Activated naive CD8-positive, alpha-beta T cell treated with anti-CD3 and anti-CD28 coated beads, Interleukin-2, amount 10 ng/mL, durations not matched to agents 7 days and 5 days (primary cell): ENCODE data around the gene SERPINB1. TPM values are rescaled to one million over a fixed set of nuclear protein-coding genes. Genes with fewer than 3 reads are reported as not detected.

ENCODE experiments used
- ATAC-seq: fragments of 150-1000 bp; cut with Tn5 transposase; one replicate; pipeline ENCODE4 v1.10.0; 2021; ENCODE audit warnings: low read depth, moderate library complexity
- POLR2A ChIA-PET: fragments of 350-600 bp; sonication (Branson Sonifier 250); formaldehyde crosslinking; loops from one replicate; lab custom pipeline; 2021; ENCODE audit warnings: antibody characterized with exemption; lab: Charles Lee
- DNase-seq: peaks from one replicate; pipeline ENCODE4 v3.0.0; 2021
- H3K27ac Mint-ChIP-seq: one replicate; pipeline ENCODE4 v1.8.0; 2022; ENCODE audit warnings: mild to moderate bottlenecking, mixed read lengths
- H3K27me3 Mint-ChIP-seq: one replicate; pipeline ENCODE4 v1.8.0; 2022; ENCODE audit warnings: mild to moderate bottlenecking, moderate library complexity, mixed read lengths
- H3K36me3 Mint-ChIP-seq: one replicate; pipeline ENCODE4 v1.8.0; 2021; ENCODE audit warnings: mild to moderate bottlenecking, mixed read lengths
- H3K4me1 Mint-ChIP-seq: one replicate; pipeline ENCODE4 v1.8.0; 2021; ENCODE audit warnings: mixed read lengths
- H3K4me3 Mint-ChIP-seq: one replicate; pipeline ENCODE4 v1.8.0; 2022; ENCODE audit warnings: mild to moderate bottlenecking, moderate library complexity, mixed read lengths
- H3K9me3 Mint-ChIP-seq: one replicate; pipeline ENCODE4 v1.8.0; 2021; ENCODE audit warnings: mixed read lengths
- total RNA-seq, 2 experiments: library from RNA; stranded (reverse); gene quantifications; one replicate each; pipeline ENCODE4 v1.2.3, GENCODE V29; 2021

The SERPINB1 gene
- total RNA-seq, 2 experiments from 2014 or later = 58.6 to 59.8 TPM

- H3K4me3 Mint-ChIP-seq = peak overlapping the region; percentile 80
Observed at GRCh38 chr6:2875359-2876191, 33.9 kb upstream of the SERPINB1 start.

GRCh38 chr6:2873643-2874042 is 32.0 kb upstream of the SERPINB1 start:
- POLR2A ChIA-PET = no interaction called here
- peaks cover 35% of the 10 kb centered on the region for H3K4me1 Mint-ChIP-seq
- H3K27me3 Mint-ChIP-seq = no peaks in the 10 kb centered on the region
- no peak overlapping the region for H3K27ac Mint-ChIP-seq
- no peak for DNase-seq
- peaks cover 22% of the 10 kb centered on the region for H3K36me3 Mint-ChIP-seq
- H3K9me3 Mint-ChIP-seq = peaks cover 4% of the 10 kb centered on the region
- no peak for ATAC-seq
- H3K4me3 Mint-ChIP-seq = no peak overlapping the region

More at GRCh38 chr6:2875359-2876191, 33.9 kb upstream of the SERPINB1 start:
- H3K9me3 Mint-ChIP-seq = peaks cover 4% of the 10 kb centered on the region
- H3K4me1 Mint-ChIP-seq = peaks cover 41% of the 10 kb centered on the region
- DNase-seq (peak; percentile 70), ATAC-seq (peak; percentile 65)
- no peaks in the 10 kb centered on the region for H3K27me3 Mint-ChIP-seq
- POLR2A ChIA-PET = interaction anchor here (0.8 to 1.9 kb wide), 6 partner anchors 8 to 114 kb away, joined by 3 to 12 read pairs (median 4); no protein-coding TSS in a partner anchor
- H3K36me3 Mint-ChIP-seq = peaks cover 15% of the 10 kb centered on the region
- H3K27ac Mint-ChIP-seq = peak overlapping the region; percentile 86

GRCh38 chr6:2872423-2873358 is 31.0 kb upstream of the SERPINB1 start:
- no peak overlapping the region for H3K4me3 Mint-ChIP-seq
- DNase-seq = no peak
- no peaks in the 10 kb centered on the region for H3K27me3 Mint-ChIP-seq
- H3K4me1 Mint-ChIP-seq = peaks cover 29% of the 10 kb centered on the region
- no peak overlapping the region for H3K27ac Mint-ChIP-seq
- POLR2A ChIA-PET = no interaction called here
- peaks cover 22% of the 10 kb centered on the region for H3K36me3 Mint-ChIP-seq
- peaks cover 5% of the 10 kb centered on the region for H3K9me3 Mint-ChIP-seq
- no peak for ATAC-seq

GRCh38 chr6:2871953-2872352 is 30.3 kb upstream of the SERPINB1 start:
- DNase-seq (no peak), ATAC-seq (no peak)
- Mint-ChIP-seq H3K27me3 (no peaks in the 10 kb centered on the region), H3K27ac (no peak overlapping the region), H3K4me1 (peaks cover 26% of the 10 kb centered on the region), H3K36me3 (peaks cover 22% of the 10 kb centered on the region), H3K4me3 (no peak overlapping the region), H3K9me3 (peaks cover 5% of the 10 kb centered on the region)
- POLR2A ChIA-PET = interaction anchor here (0.6 to 1.8 kb wide), 4 partner anchors 9 to 65 kb away, joined by 3 to 7 read pairs (median 6); no protein-coding TSS in a partner anchor

GRCh38 chr6:2871102-2871501 is 29.4 kb upstream of the SERPINB1 start:
- Mint-ChIP-seq H3K9me3 (peaks cover 5% of the 10 kb centered on the region), H3K27me3 (no peaks in the 10 kb centered on the region), H3K4me1 (peaks cover 18% of the 10 kb centered on the region), H3K4me3 (no peak overlapping the region), H3K36me3 (peaks cover 22% of the 10 kb centered on the region), H3K27ac (no peak overlapping the region)
- POLR2A ChIA-PET = interaction anchor here (0.8 to 1.8 kb wide), 3 partner anchors 10 to 66 kb away, joined by 4 to 7 read pairs (median 6); no protein-coding TSS in a partner anchor
- DNase-seq = no peak
- no peak for ATAC-seq

GRCh38 chr6:2870046-2870636 is 28.5 kb upstream of the SERPINB1 start:
- H3K4me1 Mint-ChIP-seq = peaks cover 21% of the 10 kb centered on the region
- POLR2A ChIA-PET = interaction anchor here (0.9 to 1.8 kb wide), 5 partner anchors 9 to 73 kb away, joined by 3 to 23 read pairs (median 4); no protein-coding TSS in a partner anchor
- no peak for ATAC-seq

GRCh38 chr6:2868637-2869036 is 27.0 kb upstream of the SERPINB1 start:
- ATAC-seq (no peak), DNase-seq (no peak)
- peak overlapping the region; percentile 74 for H3K27ac Mint-ChIP-seq
- H3K27me3 Mint-ChIP-seq = no peaks in the 10 kb centered on the region
- H3K9me3 Mint-ChIP-seq = peaks cover 5% of the 10 kb centered on the region
- peaks cover 28% of the 10 kb centered on the region for H3K36me3 Mint-ChIP-seq
- peaks cover 18% of the 10 kb centered on the region for H3K4me1 Mint-ChIP-seq
- POLR2A ChIA-PET = interaction anchor here (0.7 to 1.8 kb wide), 5 partner anchors 10 to 35 kb away, joined by 3 to 23 read pairs (median 4); partner anchors contain the start of gene SERPINB9
- H3K4me3 Mint-ChIP-seq = no peak overlapping the region

More at GRCh38 chr6:2870046-2870636, 28.5 kb upstream of the SERPINB1 start:
- Mint-ChIP-seq H3K4me3 (no peak overlapping the region), H3K9me3 (peaks cover 5% of the 10 kb centered on the region), H3K36me3 (peaks cover 22% of the 10 kb centered on the region), H3K27ac (no peak overlapping the region), H3K27me3 (no peaks in the 10 kb centered on the region)
- DNase-seq = no peak

GRCh38 chr6:2866171-2866846 is 24.6 kb upstream of the SERPINB1 start:
- no peak for ATAC-seq

GRCh38 chr6:2865694-2866151 is 24.1 kb upstream of the SERPINB1 start:
- peaks cover 4% of the 10 kb centered on the region for H3K9me3 Mint-ChIP-seq
- no peak for ATAC-seq
- POLR2A ChIA-PET = interaction anchor here (0.8 to 1.3 kb wide), 3 partner anchors 8 to 71 kb away, joined by 3 to 11 read pairs (median 8); no protein-coding TSS in a partner anchor
- peaks cover 35% of the 10 kb centered on the region for H3K36me3 Mint-ChIP-seq
- H3K27ac Mint-ChIP-seq = no peak overlapping the region
- peaks cover 45% of the 10 kb centered on the region for H3K4me1 Mint-ChIP-seq
- H3K4me3 Mint-ChIP-seq = no peak overlapping the region
- no peaks in the 10 kb centered on the region for H3K27me3 Mint-ChIP-seq
- DNase-seq = no peak

More at GRCh38 chr6:2866171-2866846, 24.6 kb upstream of the SERPINB1 start:
- no peak for DNase-seq
- no peaks in the 10 kb centered on the region for H3K27me3 Mint-ChIP-seq
- peaks cover 1% of the 10 kb centered on the region for H3K9me3 Mint-ChIP-seq
- H3K36me3 Mint-ChIP-seq = peaks cover 30% of the 10 kb centered on the region
- no peak overlapping the region for H3K4me3 Mint-ChIP-seq
- POLR2A ChIA-PET = interaction anchor here (0.8 to 1.6 kb wide), 4 partner anchors 9 to 70 kb away, joined by 3 to 11 read pairs (median 6); no protein-coding TSS in a partner anchor
- peaks cover 39% of the 10 kb centered on the region for H3K4me1 Mint-ChIP-seq
- no peak overlapping the region for H3K27ac Mint-ChIP-seq

- no peak for DNase-seq
- Mint-ChIP-seq H3K27me3 (no peaks in the 10 kb centered on the region), H3K9me3 (peaks cover 4% of the 10 kb centered on the region), H3K4me1 (peaks cover 46% of the 10 kb centered on the region), H3K4me3 (no peak overlapping the region), H3K27ac (no peak overlapping the region), H3K36me3 (peaks cover 34% of the 10 kb centered on the region)
- POLR2A ChIA-PET = interaction anchor here (0.8 kb wide), 1 partner anchor 30 kb away, joined by 3 read pairs; no protein-coding TSS in a partner anchor
- no peak for ATAC-seq
Observed at GRCh38 chr6:2865270-2865669, 23.6 kb upstream of the SERPINB1 start.

GRCh38 chr6:2863901-2864300 is 22.2 kb upstream of the SERPINB1 start:
- no peak for DNase-seq
- Mint-ChIP-seq H3K9me3 (peaks cover 6% of the 10 kb centered on the region), H3K4me3 (no peak overlapping the region), H3K36me3 (peaks cover 29% of the 10 kb centered on the region), H3K4me1 (peaks cover 50% of the 10 kb centered on the region), H3K27ac (peak overlapping the region; percentile 36), H3K27me3 (no peaks in the 10 kb centered on the region)
- POLR2A ChIA-PET = no interaction called here
- no peak for ATAC-seq

- peak; percentile 14 for ATAC-seq
- Mint-ChIP-seq H3K27ac (peak overlapping the region; percentile 100), H3K27me3 (no peaks in the 10 kb centered on the region), H3K36me3 (peaks cover 29% of the 10 kb centered on the region), H3K4me3 (no peak overlapping the region), H3K9me3 (peaks cover 4% of the 10 kb centered on the region), H3K4me1 (peaks cover 58% of the 10 kb centered on the region)
- POLR2A ChIA-PET = interaction anchor here (0.7 to 1.1 kb wide), 3 partner anchors 9 to 14 kb away, joined by 3 to 9 read pairs (median 5); no protein-coding TSS in a partner anchor
- no peak for DNase-seq
Observed at GRCh38 chr6:2862712-2863181, 21.1 kb upstream of the SERPINB1 start.
